HK-2 (cell line): Measurements from ENCODE around the gene FAM20C.

Experiments used
- DNase-seq: peaks from one replicate; pipeline ENCODE4 v3.0.0-alpha.2; 2018; ENCODE audit not compliant: unreplicated experiment

FAM20C gene

GRCh38 chr7:270351-270983 lies 78.1 kb downstream of the FAM20C start:
- no peak for DNase-seq

- no peak for DNase-seq
Measured at GRCh38 chr7:271266-272107, 79.1 kb downstream of the FAM20C start.

- no peak for DNase-seq
Measured at GRCh38 chr7:272108-272615, 79.8 kb downstream of the FAM20C start.

GRCh38 chr7:272631-273030 lies 80.3 kb downstream of the FAM20C start:
- no peak for DNase-seq

GRCh38 chr7:273327-273726 lies 81.0 kb downstream of the FAM20C start:
- DNase-seq, result no peak

GRCh38 chr7:274266-274665 lies 81.9 kb downstream of the FAM20C start:
- DNase-seq, result no peak

- DNase-seq, result no peak
Measured at GRCh38 chr7:276230-276835, 84.0 kb downstream of the FAM20C start.

- DNase-seq, result no peak
Measured at GRCh38 chr7:277228-277627, 84.9 kb downstream of the FAM20C start.

- DNase-seq, result no peak
Measured at GRCh38 chr7:278081-278480, 85.7 kb downstream of the FAM20C start.

- no peak for DNase-seq
Measured at GRCh38 chr7:279821-280220, 87.5 kb downstream of the FAM20C start.

- DNase-seq, result no peak
Measured at GRCh38 chr7:280461-280860, 88.1 kb downstream of the FAM20C start.

GRCh38 chr7:281637-282036 lies 89.3 kb downstream of the FAM20C start:
- no peak for DNase-seq

- DNase-seq, result no peak
Measured at GRCh38 chr7:282621-283020, 90.2 kb downstream of the FAM20C start.

- no peak for DNase-seq
Measured at GRCh38 chr7:284762-285722, 92.7 kb downstream of the FAM20C start.

- no peak for DNase-seq
Measured at GRCh38 chr7:285731-286130, 93.4 kb downstream of the FAM20C start.

GRCh38 chr7:286266-286665 lies 93.9 kb downstream of the FAM20C start:
- no peak for DNase-seq

GRCh38 chr7:288671-289101 lies 96.3 kb downstream of the FAM20C start:
- DNase-seq, result no peak

GRCh38 chr7:289209-289755 lies 96.9 kb downstream of the FAM20C start:
- no peak for DNase-seq

GRCh38 chr7:289756-290553 lies 97.6 kb downstream of the FAM20C start, which contains the start of gene FOXL3:
FOXL3 (plus strand) TSS chr7:290170; CDS start chr7:290170, 0 bp downstream.
- DNase-seq, result no peak
